Tibial nerve (tissue), 4 donors: ENCODE data around the gene RNF207.

Source experiments
- EP300 ChIP-seq, 2 donors: sonication (generic); formaldehyde crosslinking; IDR thresholded peaks; one replicate each; pipeline ENCODE4 v1.6.1; 2017; ENCODE audit warnings: antibody characterized with exemption in 2 of 2, mild to moderate bottlenecking in 1 of 2
- POLR2A ChIP-seq, 2 donors: fragments of 450-650 bp; IDR thresholded peaks; one replicate each; pipeline ENCODE4 v1.6.1; 2017; ENCODE audit warnings: antibody characterized with exemption in 2 of 2, mild to moderate bottlenecking in 2 of 2, moderate library complexity in 2 of 2
- TF ChIP-seq, protein P1 (sequence below), 5 experiments: fragments of 200-600 bp in 3 of 5; fragments of 450-650 bp in 2 of 5; sonication (generic) in 3 of 5; IDR thresholded peaks; one replicate each; pipeline ENCODE4 v1.5.1; 2016 to 2019; ENCODE audit warnings: antibody characterized with exemption in 5 of 5, mild to moderate bottlenecking in 3 of 5, moderate library complexity in 2 of 5

DNA sequence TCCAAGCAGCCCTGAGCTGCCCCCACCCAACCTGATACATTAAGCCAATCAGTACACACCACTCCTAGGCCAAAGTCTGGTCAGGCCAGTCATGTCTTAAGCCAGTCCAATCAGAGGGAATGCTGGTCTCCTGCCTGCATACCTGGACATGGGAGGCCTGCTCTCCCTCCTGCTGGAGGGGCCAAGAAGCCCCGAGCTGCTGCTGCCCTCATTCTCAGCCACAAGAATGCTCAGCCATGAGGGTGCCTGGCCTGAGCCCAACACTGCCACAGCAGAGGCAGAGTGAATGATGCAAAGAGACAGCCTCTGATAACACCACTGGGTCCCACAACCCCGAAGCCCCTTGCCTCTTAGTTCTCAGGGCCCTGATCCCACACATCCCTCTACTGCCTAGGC is 48.8 kb upstream of the RNF207 start:
- TF ChIP-seq POLR2A (IDR thresholded peaks at IDR 0.05): no peak
- TF ChIP-seq, protein P1, sequence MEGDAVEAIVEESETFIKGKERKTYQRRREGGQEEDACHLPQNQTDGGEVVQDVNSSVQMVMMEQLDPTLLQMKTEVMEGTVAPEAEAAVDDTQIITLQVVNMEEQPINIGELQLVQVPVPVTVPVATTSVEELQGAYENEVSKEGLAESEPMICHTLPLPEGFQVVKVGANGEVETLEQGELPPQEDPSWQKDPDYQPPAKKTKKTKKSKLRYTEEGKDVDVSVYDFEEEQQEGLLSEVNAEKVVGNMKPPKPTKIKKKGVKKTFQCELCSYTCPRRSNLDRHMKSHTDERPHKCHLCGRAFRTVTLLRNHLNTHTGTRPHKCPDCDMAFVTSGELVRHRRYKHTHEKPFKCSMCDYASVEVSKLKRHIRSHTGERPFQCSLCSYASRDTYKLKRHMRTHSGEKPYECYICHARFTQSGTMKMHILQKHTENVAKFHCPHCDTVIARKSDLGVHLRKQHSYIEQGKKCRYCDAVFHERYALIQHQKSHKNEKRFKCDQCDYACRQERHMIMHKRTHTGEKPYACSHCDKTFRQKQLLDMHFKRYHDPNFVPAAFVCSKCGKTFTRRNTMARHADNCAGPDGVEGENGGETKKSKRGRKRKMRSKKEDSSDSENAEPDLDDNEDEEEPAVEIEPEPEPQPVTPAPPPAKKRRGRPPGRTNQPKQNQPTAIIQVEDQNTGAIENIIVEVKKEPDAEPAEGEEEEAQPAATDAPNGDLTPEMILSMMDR (IDR thresholded peaks at IDR 0.05): no peak
- TF ChIP-seq EP300 (IDR thresholded peaks at IDR 0.05): no peak
